Thoracic aorta endothelial cell (primary cell): Measurements from ENCODE around the gene FPGT. TPM values are rescaled to one million over a fixed set of nuclear protein-coding genes. Genes with fewer than 3 reads are reported as not detected.

Experiments
- total RNA-seq: library from RNA; depleted of rRNA; stranded (reverse); fragments of >200 nt; gene quantifications from 2 replicates; pipeline ENCODE4 v1.2.3, GENCODE V29; 2012

The FPGT gene
- 19.7 and 21.9 TPM in 2 replicates for total RNA-seq

DNA sequence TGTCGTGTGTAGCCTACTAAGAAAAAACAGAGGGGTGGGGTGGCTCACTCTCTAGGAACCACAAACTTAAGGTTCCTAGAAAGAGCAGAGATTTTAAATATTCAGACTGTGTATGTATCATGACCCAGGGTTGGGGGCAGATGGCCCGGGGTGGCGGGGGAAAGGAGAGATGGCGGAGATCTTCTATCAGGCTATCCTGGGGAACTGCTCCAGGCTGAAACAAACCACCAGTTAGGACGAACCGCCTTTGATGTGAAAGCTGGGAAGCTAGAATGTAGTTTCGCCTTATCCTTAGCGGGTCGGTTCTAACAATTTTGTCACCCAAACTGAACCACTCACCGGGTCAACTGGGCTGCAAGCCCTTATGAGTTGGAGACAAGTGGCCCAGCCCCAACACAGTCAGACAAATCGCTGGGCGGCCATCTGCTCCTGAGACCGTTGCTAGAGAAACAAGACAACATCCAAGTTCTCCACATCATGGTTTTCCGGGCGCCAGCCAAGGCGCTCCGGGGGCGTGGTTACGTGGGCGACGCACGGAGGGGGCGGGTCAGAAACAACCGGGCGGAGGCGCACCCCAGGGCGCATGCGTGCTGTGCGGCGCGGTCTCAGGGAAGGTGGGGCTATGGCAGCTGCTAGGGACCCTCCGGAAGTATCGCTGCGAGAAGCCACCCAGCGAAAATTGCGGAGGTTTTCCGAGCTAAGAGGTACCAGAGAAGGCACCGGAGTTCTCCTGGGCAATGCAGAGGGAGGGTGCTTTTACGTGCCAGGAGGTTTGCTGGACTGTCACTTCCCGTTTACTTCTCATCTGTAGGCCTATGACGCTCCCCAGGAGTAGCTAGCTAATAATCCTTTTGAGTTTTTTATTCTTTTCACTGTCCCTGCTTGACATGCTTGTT lies at the start of gene FPGT, which contains the start of gene LRRIQ3:
Gene FPGT (plus strand): TSS at position 586 of the 896 bp plus-strand sequence. CDS start 37 bp downstream, at position 623.
Gene LRRIQ3 (minus strand): TSS at position 520 of the 896 bp plus-strand sequence. CDS start 14,492 bp downstream, outside the sequence.

GRCh38 chr1:74235153-74235552 lies 37.1 kb downstream of the FPGT start, which contains the start of gene TNNI3K:
TSS of gene TNNI3K (plus strand) at chr1:74235387. CDS start at chr1:74235452, 65 bp downstream.

Other genes starting within 250 kb of the FPGT start
- gene LRRIQ3, start 66 bp upstream of the FPGT start, total RNA-seq: 0.93 and 1.0 TPM in 2 replicates
- not detected in 2 replicates for gene TNNI3K, start 37.1 kb downstream of the FPGT start, total RNA-seq